Measurements from ENCODE around the gene RIPK1. TPM values are rescaled to one million over a fixed set of nuclear protein-coding genes. Genes with fewer than 3 reads are reported as not detected.
A peak's percentile ranks its signal among the peaks of the same experiment; 100 is the strongest.

Gene RIPK1
- total and polyA plus RNA-seq, 9 of the 15 experiments (the other 6 are each of a cell fraction or from before 2014, with no cell fraction given): 3.8 to 24.9 (median 17.7) TPM

DNA sequence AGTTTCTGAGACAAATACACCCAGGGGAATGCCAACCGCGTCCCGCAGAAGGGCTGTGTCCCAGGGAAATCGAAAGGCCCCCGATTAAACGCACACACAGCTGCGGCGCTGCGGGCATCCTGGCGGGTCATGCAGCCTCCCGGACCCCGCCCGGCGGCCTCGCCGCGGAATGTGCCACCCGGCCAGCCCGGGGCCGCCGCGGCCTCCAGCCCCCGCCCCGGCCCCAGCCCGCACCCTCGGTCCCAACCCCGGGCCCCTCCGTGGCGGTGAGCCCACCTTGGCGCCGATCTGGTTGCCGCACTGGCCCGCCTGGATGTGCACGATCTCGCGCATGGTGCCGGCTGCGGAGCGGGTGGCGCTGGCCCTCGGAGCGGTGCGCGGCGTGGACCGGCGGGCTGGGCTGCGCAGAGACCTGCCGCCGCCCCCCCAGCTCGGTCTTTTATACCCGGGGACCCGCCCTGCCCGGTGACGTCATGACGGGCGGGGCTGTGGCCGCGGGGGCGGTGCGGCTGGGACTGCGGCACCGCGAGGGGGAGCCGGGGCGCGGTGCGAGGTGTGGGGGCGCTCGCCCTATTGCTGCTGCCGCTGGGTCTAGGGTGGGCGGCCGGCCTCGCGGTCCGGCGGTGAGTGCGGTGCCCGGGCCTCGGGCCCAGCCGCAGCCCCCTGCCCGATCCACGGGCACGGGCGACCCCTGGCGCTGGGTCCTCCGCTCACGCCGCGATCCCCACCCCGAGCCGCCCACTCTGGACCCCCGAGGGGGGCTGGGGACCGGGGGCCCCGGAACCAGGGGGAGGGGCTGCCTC, 89.0 kb downstream of the RIPK1 start, which contains the start of gene TUBB2A (continued):
- TF ChIP-seq, protein P1, sequence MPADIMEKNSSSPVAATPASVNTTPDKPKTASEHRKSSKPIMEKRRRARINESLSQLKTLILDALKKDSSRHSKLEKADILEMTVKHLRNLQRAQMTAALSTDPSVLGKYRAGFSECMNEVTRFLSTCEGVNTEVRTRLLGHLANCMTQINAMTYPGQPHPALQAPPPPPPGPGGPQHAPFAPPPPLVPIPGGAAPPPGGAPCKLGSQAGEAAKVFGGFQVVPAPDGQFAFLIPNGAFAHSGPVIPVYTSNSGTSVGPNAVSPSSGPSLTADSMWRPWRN (IDR thresholded peaks at IDR 0.05; ENCODE audit: low read depth): no peak
- no peak for TF ChIP-seq ZC3H8 (IDR thresholded peaks at IDR 0.05)
- TF ChIP-seq CEBPG (CRISPR knock-in tag; IDR thresholded peaks at IDR 0.05): no peak
- TF ChIP-seq CEBPG (tag; conservative IDR thresholded peaks at IDR 0.05 in 1 of 2, IDR thresholded peaks at IDR 0.05 in 1 of 2): no peak
- peak; percentile 94; the same call in 1 of the 2 replicates for TF ChIP-seq TGIF2 (CRISPR knock-in tag; IDR thresholded peaks at IDR 0.05)
- TF ChIP-seq, protein P2, sequence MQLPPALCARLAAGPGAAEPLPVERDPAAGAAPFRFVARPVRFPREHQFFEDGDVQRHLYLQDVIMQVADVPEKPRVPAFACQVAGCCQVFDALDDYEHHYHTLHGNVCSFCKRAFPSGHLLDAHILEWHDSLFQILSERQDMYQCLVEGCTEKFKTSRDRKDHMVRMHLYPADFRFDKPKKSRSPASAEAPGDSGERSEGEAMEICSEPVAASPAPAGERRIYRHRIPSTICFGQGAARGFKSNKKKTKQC (CRISPR knock-in tag; IDR thresholded peaks at IDR 0.05): no peak; the same call in 1 of the 2 replicates
- TF ChIP-seq, protein P3, sequence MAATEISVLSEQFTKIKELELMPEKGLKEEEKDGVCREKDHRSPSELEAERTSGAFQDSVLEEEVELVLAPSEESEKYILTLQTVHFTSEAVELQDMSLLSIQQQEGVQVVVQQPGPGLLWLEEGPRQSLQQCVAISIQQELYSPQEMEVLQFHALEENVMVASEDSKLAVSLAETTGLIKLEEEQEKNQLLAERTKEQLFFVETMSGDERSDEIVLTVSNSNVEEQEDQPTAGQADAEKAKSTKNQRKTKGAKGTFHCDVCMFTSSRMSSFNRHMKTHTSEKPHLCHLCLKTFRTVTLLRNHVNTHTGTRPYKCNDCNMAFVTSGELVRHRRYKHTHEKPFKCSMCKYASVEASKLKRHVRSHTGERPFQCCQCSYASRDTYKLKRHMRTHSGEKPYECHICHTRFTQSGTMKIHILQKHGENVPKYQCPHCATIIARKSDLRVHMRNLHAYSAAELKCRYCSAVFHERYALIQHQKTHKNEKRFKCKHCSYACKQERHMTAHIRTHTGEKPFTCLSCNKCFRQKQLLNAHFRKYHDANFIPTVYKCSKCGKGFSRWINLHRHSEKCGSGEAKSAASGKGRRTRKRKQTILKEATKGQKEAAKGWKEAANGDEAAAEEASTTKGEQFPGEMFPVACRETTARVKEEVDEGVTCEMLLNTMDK (IDR thresholded peaks at IDR 0.05; ENCODE audit: borderline replicate concordance, insufficient read depth, low read depth, low read length, poor library complexity, severe bottlenecking): peak; percentile 93
- TF ChIP-seq, protein P4, sequence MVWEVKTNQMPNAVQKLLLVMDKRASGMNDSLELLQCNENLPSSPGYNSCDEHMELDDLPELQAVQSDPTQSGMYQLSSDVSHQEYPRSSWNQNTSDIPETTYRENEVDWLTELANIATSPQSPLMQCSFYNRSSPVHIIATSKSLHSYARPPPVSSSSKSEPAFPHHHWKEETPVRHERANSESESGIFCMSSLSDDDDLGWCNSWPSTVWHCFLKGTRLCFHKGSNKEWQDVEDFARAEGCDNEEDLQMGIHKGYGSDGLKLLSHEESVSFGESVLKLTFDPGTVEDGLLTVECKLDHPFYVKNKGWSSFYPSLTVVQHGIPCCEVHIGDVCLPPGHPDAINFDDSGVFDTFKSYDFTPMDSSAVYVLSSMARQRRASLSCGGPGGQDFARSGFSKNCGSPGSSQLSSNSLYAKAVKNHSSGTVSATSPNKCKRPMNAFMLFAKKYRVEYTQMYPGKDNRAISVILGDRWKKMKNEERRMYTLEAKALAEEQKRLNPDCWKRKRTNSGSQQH (CRISPR knock-in tag; IDR thresholded peaks at IDR 0.05): no peak
- TF ChIP-seq HMGN3 (IDR thresholded peaks at IDR 0.05; ENCODE audit: borderline replicate concordance, extremely low read depth, insufficient read length, low read depth, low read length): peak; percentile 77
- TF ChIP-seq, protein P5, sequence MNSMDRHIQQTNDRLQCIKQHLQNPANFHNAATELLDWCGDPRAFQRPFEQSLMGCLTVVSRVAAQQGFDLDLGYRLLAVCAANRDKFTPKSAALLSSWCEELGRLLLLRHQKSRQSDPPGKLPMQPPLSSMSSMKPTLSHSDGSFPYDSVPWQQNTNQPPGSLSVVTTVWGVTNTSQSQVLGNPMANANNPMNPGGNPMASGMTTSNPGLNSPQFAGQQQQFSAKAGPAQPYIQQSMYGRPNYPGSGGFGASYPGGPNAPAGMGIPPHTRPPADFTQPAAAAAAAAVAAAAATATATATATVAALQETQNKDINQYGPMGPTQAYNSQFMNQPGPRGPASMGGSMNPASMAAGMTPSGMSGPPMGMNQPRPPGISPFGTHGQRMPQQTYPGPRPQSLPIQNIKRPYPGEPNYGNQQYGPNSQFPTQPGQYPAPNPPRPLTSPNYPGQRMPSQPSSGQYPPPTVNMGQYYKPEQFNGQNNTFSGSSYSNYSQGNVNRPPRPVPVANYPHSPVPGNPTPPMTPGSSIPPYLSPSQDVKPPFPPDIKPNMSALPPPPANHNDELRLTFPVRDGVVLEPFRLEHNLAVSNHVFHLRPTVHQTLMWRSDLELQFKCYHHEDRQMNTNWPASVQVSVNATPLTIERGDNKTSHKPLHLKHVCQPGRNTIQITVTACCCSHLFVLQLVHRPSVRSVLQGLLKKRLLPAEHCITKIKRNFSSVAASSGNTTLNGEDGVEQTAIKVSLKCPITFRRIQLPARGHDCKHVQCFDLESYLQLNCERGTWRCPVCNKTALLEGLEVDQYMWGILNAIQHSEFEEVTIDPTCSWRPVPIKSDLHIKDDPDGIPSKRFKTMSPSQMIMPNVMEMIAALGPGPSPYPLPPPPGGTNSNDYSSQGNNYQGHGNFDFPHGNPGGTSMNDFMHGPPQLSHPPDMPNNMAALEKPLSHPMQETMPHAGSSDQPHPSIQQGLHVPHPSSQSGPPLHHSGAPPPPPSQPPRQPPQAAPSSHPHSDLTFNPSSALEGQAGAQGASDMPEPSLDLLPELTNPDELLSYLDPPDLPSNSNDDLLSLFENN (IDR thresholded peaks at IDR 0.05; ENCODE audit: low read depth in 2 of 2, low read length in 2 of 2): peak in 1 of 2 experiments; percentile 56; a peak in 1 of 4 replicates
- TF ChIP-seq ETV6 (IDR thresholded peaks at IDR 0.05; ENCODE audit: borderline replicate concordance in 1 of 2, low read depth in 2 of 2, low read length in 1 of 2): no peak
- TF ChIP-seq ETV6 (CRISPR knock-in tag; IDR thresholded peaks at IDR 0.05; ENCODE audit: borderline replicate concordance): no peak
